HG03442 (cell line): ENCODE measurements around the gene NOP10.
"Not testable (repeated sequence)": the region's sequence is repeated elsewhere in the genome, so short reads cannot be mapped to it uniquely, and the experiment has no call there.

Experiments used
- ATAC-seq: cut with Tn5 transposase; IDR thresholded peaks from one replicate; pipeline ENCODE4 v1.9.1; 2021; ENCODE audit warnings: mild to moderate bottlenecking, moderate library complexity; ENCODE audit not compliant: unreplicated experiment

Gene NOP10

DNA sequence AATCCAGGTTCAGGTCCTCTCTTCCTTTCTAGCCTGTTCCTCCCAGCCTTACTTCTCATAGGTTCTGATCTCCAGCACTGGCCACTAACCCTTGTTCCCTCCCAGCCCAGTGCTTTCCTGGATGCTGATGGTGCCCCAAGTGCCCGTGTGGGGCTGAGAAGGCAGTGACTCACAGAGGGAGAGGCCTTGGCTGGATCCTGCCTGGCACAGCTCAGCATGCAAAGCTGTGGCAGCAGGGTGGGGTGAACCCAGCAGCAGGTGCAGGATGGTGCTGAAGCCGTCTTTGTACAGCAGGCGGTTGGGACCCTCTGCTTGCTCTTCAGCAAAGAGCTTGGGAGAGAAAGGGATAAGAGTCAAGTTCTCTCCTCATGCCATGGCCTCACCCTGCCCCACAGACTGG, 16.5 kb upstream of the NOP10 start:
- no peak for ATAC-seq

DNA sequence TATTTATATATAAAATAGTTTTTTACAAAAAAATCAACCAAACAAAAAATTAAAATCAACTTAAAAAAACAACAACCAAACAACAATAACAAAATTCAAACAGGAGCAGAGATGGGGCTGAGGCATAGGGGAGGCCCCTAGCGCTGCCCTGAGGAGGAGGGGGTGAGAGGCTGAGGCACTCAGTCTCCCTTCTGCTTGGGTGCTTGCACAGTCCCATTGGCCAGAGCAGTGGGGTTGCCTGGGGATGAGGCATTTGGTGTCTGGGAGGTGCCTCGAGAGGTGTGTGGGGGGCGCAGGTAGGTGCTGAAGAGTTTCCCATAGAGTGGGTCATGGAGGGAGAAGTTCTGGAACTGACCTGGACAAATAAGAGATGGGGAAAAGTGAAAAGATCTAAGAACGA, 16.0 kb upstream of the NOP10 start:
- ATAC-seq = no peak

DNA sequence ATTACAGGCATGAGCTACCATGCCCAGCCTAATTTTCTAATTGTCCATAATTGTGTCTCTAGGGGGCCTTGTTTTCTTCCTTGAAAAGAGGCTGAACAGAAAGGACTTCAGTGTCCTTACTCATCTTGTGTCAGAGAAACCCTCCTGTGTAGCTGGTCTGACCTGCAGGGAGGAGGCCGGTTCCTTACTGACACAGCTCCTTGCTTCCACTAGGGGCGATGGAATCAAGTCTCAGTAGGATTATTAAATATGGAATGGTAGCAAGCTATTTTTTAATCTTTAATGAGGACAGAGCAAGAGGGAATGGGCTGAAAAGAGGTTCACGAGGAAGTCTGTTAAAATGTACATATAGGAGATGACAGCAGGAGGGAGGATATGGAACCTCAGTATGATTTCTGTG, 15.4 kb upstream of the NOP10 start:
- ATAC-seq = no peak

- no peak for ATAC-seq
Observed at GRCh38 chr15:34357653-34358052, 14.7 kb upstream of the NOP10 start.

DNA sequence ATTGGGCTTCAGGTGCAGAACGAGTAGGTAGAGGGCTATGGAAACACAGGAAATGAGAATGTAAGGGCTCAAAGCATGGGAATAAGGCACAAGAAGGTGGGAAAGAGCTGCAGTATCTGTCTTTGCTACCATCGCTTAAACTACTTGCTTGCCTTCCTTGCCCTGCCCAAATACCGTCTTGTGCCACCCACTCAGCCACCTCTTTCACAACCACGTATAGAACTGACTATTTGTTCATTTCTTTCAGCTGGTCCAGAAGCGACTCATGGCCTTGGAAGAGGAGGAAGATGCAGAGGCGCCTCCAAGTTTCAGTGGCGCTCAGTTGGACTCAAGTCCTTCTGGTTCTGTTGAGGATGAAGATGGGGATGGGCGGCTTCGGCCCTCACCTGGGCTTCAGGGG, 12.3 kb upstream of the NOP10 start:
- ATAC-seq = no peak

GRCh38 chr15:34354286-34354685, 11.3 kb upstream of the NOP10 start:
- ATAC-seq = no peak

DNA sequence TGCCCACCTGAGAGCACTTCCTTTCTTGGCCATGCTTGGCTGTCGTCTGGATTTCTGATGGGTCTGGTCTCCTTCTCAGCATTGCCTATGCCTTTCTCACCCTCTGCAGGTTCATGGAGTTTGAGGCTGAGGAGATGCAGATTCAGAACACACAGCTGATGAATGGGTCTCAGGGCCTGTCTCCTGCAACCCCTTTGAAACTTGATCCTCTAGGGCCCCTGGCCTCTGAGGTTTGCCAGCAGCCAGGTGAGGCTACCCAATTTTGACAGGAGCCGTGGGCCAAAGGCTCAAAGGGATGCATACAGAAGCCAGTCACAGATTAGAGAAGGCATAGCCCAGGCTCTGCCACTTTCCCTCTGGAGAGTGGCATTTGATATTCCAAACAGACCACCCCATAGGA, 10.7 kb upstream of the NOP10 start:
- ATAC-seq = no peak

DNA sequence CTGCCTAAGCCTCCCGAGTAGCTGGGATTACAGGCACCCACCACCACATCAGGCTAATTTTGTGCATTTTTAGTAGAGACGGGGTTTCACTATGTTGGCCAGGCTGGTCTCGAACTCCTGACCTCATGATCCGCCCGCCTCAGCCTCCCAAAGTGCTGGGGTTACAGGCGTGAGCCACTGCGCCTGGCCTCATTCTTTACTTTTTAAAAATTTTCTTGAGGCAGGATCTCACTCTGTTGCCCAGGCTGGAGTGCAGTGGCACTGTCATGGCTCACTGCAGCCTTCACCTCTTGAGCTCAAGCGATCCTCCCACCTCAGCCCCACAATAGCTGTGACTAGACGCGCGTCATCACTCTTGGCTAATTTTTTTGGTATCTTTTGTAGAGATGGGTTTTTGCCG, 10.1 kb upstream of the NOP10 start:
- ATAC-seq = not testable (repeated sequence)

- ATAC-seq = no peak
Observed at GRCh38 chr15:34349769-34350168, 6.8 kb upstream of the NOP10 start.

GRCh38 chr15:34348735-34349300, 5.9 kb upstream of the NOP10 start:
- ATAC-seq = no peak

DNA sequence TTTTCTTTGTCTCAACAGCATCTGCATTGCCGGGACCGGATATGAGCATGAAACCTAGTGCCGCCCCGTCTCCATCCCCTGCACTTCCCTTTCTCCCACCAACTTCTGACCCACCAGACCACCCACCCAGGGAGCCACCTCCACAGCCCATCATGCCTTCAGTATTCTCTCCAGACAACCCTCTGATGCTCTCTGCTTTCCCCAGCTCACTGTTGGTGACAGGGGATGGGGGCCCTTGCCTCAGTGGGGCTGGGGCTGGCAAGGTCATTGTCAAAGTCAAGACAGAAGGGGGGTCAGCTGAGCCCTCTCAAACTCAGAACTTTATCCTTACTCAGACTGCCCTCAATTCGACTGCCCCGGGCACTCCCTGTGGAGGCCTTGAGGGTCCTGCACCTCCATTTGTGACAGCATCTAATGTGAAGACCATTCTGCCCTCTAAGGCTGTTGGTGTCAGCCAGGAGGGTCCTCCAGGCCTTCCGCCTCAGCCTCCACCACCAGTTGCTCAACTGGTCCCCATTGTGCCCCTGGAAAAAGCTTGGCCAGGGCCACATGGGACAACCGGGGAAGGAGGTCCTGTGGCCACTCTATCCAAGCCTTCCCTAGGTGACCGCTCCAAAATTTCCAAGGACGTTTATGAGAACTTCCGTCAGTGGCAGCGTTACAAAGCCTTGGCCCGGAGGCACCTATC, 5.2 kb upstream of the NOP10 start:
- no peak for ATAC-seq

GRCh38 chr15:34342213-34342736, 661 bp downstream of the NOP10 start:
- not testable (repeated sequence) for ATAC-seq

GRCh38 chr15:34341381-34342212, 1.3 kb downstream of the NOP10 start:
- ATAC-seq = no peak

- no peak for ATAC-seq
Observed at GRCh38 chr15:34339946-34340345, 3.0 kb downstream of the NOP10 start.

- no peak for ATAC-seq
Observed at GRCh38 chr15:34338347-34338746, 4.6 kb downstream of the NOP10 start.

DNA sequence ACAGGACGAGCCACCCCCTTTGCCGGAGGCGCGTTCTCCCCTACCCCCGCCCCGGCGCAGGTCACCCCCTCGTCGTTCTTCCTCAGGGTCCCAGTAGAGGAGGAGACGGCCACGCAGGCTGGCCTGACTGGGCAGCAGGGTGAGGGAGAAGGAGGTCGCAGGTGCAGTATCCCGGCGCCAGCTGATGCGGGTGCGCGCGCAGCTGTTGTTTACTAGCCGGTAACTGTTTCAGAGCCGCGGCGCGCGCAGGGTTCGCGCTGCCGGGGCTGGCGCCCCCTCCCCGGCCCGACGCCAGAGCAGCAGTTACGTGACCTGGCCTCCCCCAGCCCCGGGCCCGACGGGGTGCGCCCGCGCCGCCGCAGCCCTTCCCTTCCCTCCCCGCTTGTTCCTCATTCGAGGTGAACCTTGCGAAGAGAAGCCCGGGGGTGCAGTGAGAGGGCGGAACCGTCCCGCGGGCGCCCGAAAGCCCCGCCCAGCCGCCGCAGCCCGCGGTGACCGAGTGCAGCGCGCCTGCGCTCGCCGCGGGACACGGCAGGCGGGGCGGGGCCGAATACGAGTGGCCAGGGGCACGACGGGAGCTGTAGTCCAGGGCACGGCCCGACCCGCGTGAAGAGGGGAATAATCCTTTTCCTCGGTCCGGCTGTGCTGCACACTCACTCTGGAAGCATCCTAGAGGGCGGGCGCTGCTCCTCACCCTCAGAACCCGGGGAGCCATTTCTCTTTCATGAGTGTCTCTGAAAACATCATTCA, 5.2 kb downstream of the NOP10 start, which contains the start of gene SLC12A6:
Gene SLC12A6 (minus strand): TSS at position 225 of the 750 bp plus-strand sequence. CDS start 1,101 bp downstream, outside the sequence.
- peak; percentile 64 for ATAC-seq

DNA sequence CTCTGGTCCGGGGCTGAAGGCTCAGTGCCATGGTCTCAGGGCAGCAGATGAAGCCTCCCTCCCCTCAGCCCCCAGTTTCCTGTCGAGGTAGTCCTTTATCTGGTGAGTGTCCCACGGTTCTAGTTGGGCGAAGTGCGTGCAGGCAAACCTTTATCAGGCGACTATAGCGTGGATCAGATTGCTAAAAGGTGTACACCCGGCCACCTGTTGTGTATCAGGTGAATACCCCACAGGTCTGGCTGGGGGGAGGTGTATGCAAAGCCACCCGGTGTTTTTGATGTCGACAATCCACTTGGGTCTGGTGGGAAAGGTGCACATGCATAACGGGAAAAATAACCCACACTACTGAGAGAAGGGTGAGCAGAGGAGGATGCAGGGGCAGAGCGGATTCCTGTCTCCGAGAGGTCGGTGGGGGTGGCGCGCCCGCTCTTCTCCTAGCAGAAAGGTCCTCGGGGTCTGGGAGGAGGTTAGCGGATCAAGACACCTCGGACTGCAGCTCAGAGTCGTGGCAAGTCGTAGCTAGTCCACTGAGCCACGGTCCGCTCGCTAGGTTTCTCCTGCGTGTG, 5.9 kb downstream of the NOP10 start:
- peak; percentile 6 for ATAC-seq

DNA sequence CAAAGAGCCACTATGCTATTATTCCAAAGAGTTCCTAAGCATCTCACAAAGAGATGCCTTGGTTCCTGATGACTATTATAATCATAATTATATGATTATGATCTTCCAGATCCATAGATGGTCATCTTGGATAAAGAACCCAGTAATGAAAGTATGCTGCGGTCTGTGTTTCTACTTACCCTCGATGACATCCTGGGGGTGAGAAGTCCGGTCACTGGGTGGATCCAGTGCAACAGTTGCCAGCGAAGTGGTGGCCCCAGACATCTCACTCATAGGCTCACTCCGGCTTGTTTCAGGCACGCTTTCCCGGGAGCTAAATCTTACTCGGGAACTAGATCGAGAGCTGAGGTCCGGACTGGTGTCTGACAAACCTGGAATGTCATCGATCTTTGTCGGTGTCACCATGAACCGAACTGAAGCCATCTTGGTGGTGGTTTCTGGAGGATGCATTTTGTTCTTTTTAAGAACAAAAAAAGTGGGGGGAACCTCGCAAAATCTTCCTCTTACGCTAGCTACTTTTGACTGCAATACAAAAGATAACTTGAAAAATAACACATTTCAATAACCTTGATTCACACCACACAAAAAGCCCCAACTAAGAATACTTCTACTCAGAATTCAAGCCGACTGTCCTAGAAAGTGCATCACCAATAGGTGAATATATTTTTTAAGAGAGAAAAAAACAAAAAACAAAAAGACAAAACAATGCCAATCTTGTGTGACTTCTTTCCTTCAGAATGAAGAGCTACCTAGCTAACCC, 6.5 kb downstream of the NOP10 start:
- no peak for ATAC-seq

- no peak for ATAC-seq
Observed at GRCh38 chr15:34335176-34336032, 7.5 kb downstream of the NOP10 start.
